ENCODE measurements around the gene MYO9B. TPM values are rescaled to one million over a fixed set of nuclear protein-coding genes. Genes with fewer than 3 reads are reported as not detected.
"Not testable (repeated sequence)": the region's sequence is repeated elsewhere in the genome, so short reads cannot be mapped to it uniquely, and the experiment has no call there.

MYO9B gene
- total and polyA plus RNA-seq, 7 donors, result 24.6 to 95.0 (median 48.2) TPM

- Histone ChIP-seq H3K4me1 (peaks cover 0 to 30% (median 26%) of the 10 kb centered on the region in 4 donors), H3K27me3 (no peaks in the 10 kb centered on the region), H3K4me3 (no peak overlapping the region), H3K9me3 (no peaks in the 10 kb centered on the region), H3K36me3 (no peaks in the 10 kb centered on the region), H3K27ac (peak overlapping the region in 2 of 4 donors; percentile 91 to 97)
- no peak for DNase-seq
- WGBS, 2 donors, result 83 to 88% methylated on average over 10 of the region's 10 CpGs
- TF ChIP-seq POLR2A (IDR thresholded peaks at IDR 0.05) (no peak), POLR2AphosphoS5 (IDR thresholded peaks at IDR 0.05) (no peak), EP300 (IDR thresholded peaks at IDR 0.05) (no peak)
- TF ChIP-seq, protein P1, sequence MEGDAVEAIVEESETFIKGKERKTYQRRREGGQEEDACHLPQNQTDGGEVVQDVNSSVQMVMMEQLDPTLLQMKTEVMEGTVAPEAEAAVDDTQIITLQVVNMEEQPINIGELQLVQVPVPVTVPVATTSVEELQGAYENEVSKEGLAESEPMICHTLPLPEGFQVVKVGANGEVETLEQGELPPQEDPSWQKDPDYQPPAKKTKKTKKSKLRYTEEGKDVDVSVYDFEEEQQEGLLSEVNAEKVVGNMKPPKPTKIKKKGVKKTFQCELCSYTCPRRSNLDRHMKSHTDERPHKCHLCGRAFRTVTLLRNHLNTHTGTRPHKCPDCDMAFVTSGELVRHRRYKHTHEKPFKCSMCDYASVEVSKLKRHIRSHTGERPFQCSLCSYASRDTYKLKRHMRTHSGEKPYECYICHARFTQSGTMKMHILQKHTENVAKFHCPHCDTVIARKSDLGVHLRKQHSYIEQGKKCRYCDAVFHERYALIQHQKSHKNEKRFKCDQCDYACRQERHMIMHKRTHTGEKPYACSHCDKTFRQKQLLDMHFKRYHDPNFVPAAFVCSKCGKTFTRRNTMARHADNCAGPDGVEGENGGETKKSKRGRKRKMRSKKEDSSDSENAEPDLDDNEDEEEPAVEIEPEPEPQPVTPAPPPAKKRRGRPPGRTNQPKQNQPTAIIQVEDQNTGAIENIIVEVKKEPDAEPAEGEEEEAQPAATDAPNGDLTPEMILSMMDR (IDR thresholded peaks at IDR 0.05), result no peak
- intact Hi-C loops (cut with DNase I), result no loop called here
Measured at GRCh38 chr19:17137417-17137816, 61.8 kb downstream of the MYO9B start.

GRCh38 chr19:17138052-17138846, 62.7 kb downstream of the MYO9B start:
- Histone ChIP-seq H3K4me1 (peaks cover 0 to 30% (median 26%) of the 10 kb centered on the region in 4 donors), H3K27ac (peak overlapping the region; percentile 11 to 73 (median 40))
- intact Hi-C loops (cut with DNase I); H3K27me3 ChIP-seq; H3K4me3 ChIP-seq; DNase-seq; H3K36me3 ChIP-seq; H3K9me3 ChIP-seq: not testable (repeated sequence)
- 87 to 91% methylated on average over 10 of the region's 10 CpGs for WGBS, 2 donors

DNA sequence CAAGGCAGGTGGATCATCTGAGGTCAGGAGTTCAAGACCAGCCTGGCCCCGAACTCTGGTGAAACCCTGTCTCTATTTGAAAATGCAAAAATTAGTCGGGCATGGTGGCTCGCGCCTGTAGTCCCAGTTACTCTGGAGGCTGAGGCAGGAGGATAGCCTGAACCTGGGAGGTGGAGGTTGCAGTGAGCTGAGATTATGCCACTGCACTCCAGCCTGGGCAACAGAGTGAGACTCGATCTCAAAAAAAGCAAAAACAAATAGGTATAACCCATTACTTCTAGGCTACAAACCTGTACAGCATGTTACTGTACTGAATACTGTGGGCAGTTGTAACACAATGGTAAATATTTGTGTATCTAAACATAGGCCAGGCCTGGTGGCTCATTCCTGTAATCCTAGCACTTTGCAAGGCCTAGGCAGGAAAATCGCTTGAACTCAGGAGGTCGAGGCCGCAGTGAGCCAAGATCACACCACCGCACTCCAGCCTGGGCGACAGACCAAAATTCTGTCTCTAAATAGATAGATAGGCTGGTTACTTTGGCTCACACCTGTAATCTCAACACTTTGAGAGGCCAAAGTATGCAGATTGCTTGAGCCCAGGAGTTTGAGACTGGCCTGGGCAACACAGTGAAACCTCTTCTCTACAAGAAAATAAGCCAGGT, 63.5 kb downstream of the MYO9B start:
- TF ChIP-seq EP300 (IDR thresholded peaks at IDR 0.05) (no peak), POLR2A (IDR thresholded peaks at IDR 0.05) (no peak), POLR2AphosphoS5 (IDR thresholded peaks at IDR 0.05) (peak in 1 of 4 donors; percentile 21)
- TF ChIP-seq, protein P1 (IDR thresholded peaks at IDR 0.05), result no peak
- WGBS, 2 donors, result 90 to 94% methylated on average over 10 of the region's 10 CpGs
- Histone ChIP-seq H3K36me3 (no peaks in the 10 kb centered on the region), H3K27ac (peak overlapping the region; percentile 11 to 73 (median 40)), H3K9me3 (no peaks in the 10 kb centered on the region), H3K4me1 (peaks cover 0 to 30% (median 26%) of the 10 kb centered on the region in 4 donors), H3K4me3 (no peak overlapping the region), H3K27me3 (no peaks in the 10 kb centered on the region)
- intact Hi-C loops (cut with DNase I), result no loop called here
- no peak for DNase-seq

DNA sequence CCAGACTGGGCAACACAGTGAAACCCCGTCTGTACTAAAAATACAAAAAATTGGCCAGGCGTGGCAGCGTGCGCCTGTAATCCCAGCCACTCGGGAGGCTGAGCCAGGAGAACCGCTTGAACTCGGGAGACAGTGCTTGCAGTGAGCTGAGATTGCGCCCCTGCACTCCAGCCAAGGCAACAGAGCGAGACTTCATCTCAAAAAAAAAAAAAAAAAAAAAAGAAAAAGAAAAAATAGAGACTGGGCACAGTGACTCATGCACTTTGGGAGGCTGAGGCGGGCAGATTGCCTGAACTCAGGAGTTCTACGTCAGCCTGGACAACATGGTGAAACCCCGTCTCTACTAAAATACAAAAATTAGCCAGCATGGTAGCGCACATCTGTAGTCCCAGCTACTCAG, 69.2 kb downstream of the MYO9B start:
- H3K27me3 ChIP-seq; H3K4me1 ChIP-seq; H3K9me3 ChIP-seq; DNase-seq; H3K4me3 ChIP-seq; intact Hi-C loops (cut with DNase I): not testable (repeated sequence)
- Histone ChIP-seq H3K36me3 (peaks cover 0 to 26% (median 10%) of the 10 kb centered on the region in 4 donors), H3K27ac (peak overlapping the region in 3 of 4 donors; percentile 36 to 67 (median 49))
- WGBS, 2 donors, result 94 to 95% methylated on average over 13 of the region's 13 CpGs

DNA sequence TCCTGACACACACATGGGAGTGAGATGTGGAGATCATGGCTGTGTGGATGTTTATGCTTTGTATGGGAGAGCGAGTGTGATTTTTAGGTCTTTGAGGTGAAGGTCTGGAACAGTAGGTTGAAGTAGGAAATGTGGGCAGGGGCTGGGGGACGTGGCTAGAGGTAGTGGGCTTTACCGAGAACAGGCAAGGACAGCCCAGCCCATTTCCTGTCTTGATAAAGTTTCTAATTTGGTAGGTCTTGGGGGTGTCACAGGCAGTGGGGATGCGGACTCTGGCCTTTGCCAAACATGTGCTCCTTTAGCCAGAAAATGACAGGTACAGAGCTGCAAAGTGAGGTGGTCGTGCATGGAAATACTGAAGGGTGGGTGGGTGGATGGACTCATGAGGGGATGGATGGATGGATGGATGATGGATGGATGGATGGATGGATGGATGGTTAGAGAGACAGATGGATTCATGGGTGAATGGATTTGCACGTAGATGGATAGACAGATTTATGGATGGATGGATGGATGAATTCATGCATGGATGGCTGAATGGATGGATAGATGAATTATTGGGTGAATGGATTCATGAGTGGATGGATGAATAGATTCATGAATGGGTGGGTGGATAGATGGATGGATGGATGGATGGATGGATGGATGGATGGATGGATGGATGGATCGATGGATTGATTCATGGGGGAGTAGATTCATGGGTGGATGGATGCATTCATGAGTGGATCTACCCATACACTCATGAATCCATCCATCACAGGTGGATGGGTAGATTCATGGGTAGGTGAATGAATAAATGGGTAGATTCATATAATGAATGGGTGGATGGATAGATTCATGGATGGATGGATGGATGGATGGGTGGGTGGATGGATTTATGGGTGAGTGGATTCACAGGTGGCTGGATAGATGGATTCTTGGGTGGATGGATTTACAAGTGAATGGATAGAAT, 70.2 kb downstream of the MYO9B start:
- TF ChIP-seq, protein P1 (IDR thresholded peaks at IDR 0.05), result no peak
- no peak for TF ChIP-seq EP300 (IDR thresholded peaks at IDR 0.05)
- no peak for TF ChIP-seq POLR2AphosphoS5 (IDR thresholded peaks at IDR 0.05)
- TF ChIP-seq POLR2A (IDR thresholded peaks at IDR 0.05), result no peak
- 81 to 96% methylated on average over 7 of the region's 7 CpGs for WGBS, 2 donors
- Histone ChIP-seq H3K36me3 (peaks cover 0 to 37% (median 10%) of the 10 kb centered on the region in 4 donors), H3K9me3 (no peaks in the 10 kb centered on the region), H3K4me3 (no peak overlapping the region), H3K27ac (peak overlapping the region in 3 of 4 donors; percentile 36 to 67 (median 49)), H3K27me3 (no peaks in the 10 kb centered on the region), H3K4me1 (no peaks in the 10 kb centered on the region)
- no peak for DNase-seq
- intact Hi-C loops (cut with DNase I), result no loop called here

All from sigmoid colon (tissue), 7 donors.